Coronary artery (tissue), 2 donors: ENCODE data around the gene SNX21.

Source experiments
- DNase-seq: peaks from one replicate; pipeline ENCODE4 v3.0.0-alpha.2; 2017; ENCODE audit warnings: low spot score
- H3K27ac ChIP-seq, 2 donors: fragments of 200-600 bp; sonication (generic); one replicate each; pipeline ENCODE4 v1.5.1; 2016 to 2019
- H3K4me3 ChIP-seq: fragments of 200-600 bp; sonication (generic); 2 replicates; pipeline ENCODE4 v1.5.1; 2016; ENCODE audit warnings: mild to moderate bottlenecking, moderate library complexity
- CTCF ChIP-seq: fragments of 200-600 bp; sonication (generic); IDR thresholded peaks from one replicate; pipeline ENCODE4 v1.5.1; 2019; ENCODE audit warnings: antibody characterized with exemption

SNX21 gene

GRCh38 chr20:45816951-45817350 is 16.6 kb upstream of the SNX21 start:
- no peak for DNase-seq
- TF ChIP-seq CTCF: no peak
- H3K27ac ChIP-seq: peak overlapping the region; percentile 65 to 81
- no peak overlapping the region for H3K4me3 ChIP-seq

GRCh38 chr20:45817376-45818194 is 16.0 kb upstream of the SNX21 start:
- Histone ChIP-seq H3K4me3 (no peak overlapping the region), H3K27ac (peak overlapping the region; percentile 65 to 81)
- DNase-seq: no peak
- no peak for TF ChIP-seq CTCF

GRCh38 chr20:45818239-45818638 is 15.4 kb upstream of the SNX21 start:
- no peak overlapping the region for H3K4me3 ChIP-seq
- no peak for DNase-seq
- TF ChIP-seq CTCF: no peak
- peak overlapping the region; percentile 65 to 81 for H3K27ac ChIP-seq

GRCh38 chr20:45819466-45819865 is 14.1 kb upstream of the SNX21 start:
- Histone ChIP-seq H3K4me3 (no peak overlapping the region), H3K27ac (no peak overlapping the region)
- no peak for TF ChIP-seq CTCF
- no peak for DNase-seq

GRCh38 chr20:45821947-45822346 is 11.7 kb upstream of the SNX21 start:
- no peak overlapping the region for H3K4me3 ChIP-seq
- peak overlapping the region in 1 of 2 donors; percentile 72 for H3K27ac ChIP-seq
- TF ChIP-seq CTCF: no peak
- DNase-seq: no peak

GRCh38 chr20:45822857-45823256 is 10.7 kb upstream of the SNX21 start:
- no peak for TF ChIP-seq CTCF
- H3K27ac ChIP-seq: peak overlapping the region in 1 of 2 donors; percentile 72
- peak overlapping the region; percentile 63 for H3K4me3 ChIP-seq
- no peak for DNase-seq
